ENCODE measurements around the gene GUCY1A1.

The GUCY1A1 gene

DNA sequence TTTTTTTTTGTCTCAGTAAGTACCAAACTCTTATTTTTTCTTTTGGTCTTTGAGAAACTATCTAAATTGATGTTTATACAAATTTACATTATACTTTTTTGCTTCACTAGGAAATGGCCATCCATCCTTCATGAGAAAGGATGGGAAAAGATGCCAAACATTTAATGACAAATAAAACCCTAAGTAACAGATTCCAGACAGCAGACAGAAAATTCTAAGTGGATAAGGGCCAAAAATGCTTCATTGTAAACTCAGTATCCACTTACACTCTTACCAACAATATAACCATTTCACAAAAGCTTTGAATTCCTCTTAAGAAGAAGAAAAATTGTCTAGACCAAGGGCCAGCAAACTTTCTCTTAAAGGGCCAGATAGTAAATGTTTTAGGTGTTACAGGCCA, 95.7 kb downstream of the GUCY1A1 start:
- no peak for DNase-seq (ENCODE audit: extremely low read depth, insufficient read length)
- TF ChIP-seq, protein P1, sequence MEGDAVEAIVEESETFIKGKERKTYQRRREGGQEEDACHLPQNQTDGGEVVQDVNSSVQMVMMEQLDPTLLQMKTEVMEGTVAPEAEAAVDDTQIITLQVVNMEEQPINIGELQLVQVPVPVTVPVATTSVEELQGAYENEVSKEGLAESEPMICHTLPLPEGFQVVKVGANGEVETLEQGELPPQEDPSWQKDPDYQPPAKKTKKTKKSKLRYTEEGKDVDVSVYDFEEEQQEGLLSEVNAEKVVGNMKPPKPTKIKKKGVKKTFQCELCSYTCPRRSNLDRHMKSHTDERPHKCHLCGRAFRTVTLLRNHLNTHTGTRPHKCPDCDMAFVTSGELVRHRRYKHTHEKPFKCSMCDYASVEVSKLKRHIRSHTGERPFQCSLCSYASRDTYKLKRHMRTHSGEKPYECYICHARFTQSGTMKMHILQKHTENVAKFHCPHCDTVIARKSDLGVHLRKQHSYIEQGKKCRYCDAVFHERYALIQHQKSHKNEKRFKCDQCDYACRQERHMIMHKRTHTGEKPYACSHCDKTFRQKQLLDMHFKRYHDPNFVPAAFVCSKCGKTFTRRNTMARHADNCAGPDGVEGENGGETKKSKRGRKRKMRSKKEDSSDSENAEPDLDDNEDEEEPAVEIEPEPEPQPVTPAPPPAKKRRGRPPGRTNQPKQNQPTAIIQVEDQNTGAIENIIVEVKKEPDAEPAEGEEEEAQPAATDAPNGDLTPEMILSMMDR (IDR thresholded peaks at IDR 0.05; ENCODE audit: insufficient read depth, low read length, poor library complexity, severe bottlenecking) = no peak
- Histone ChIP-seq H3K27me3 (replicated peaks; ENCODE audit: control insufficient read depth, insufficient read depth, low read length) (no peaks in the 10 kb centered on the region), H3K36me3 (ENCODE audit: control insufficient read depth, insufficient read depth, low read length) (no peaks in the 10 kb centered on the region), H3K4me3 (replicated peaks; ENCODE audit: low read depth, low read length) (no peak overlapping the region)

DNA sequence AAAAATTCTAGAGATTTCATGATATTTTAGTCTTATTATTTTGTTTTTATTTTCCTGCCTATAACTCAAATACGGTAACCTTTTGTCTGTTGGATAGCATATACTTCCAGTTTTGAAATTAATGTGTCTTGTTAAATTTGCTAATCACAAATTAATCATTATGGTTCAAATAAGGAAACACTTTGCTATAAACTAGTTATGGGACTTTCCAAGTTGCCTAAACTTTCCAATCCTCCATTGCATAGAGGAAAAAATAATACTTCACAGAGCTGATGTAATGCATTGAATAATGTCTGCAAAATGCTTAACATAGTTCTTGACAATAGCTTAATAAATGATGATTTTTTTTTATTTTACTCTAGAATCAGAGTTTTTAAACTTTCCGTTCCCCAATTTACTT, 96.9 kb downstream of the GUCY1A1 start:
- DNase-seq (ENCODE audit: extremely low read depth, insufficient read length) = no peak
- H3K27me3 ChIP-seq (replicated peaks; ENCODE audit: control insufficient read depth, insufficient read depth, low read length) = no peaks in the 10 kb centered on the region

DNA sequence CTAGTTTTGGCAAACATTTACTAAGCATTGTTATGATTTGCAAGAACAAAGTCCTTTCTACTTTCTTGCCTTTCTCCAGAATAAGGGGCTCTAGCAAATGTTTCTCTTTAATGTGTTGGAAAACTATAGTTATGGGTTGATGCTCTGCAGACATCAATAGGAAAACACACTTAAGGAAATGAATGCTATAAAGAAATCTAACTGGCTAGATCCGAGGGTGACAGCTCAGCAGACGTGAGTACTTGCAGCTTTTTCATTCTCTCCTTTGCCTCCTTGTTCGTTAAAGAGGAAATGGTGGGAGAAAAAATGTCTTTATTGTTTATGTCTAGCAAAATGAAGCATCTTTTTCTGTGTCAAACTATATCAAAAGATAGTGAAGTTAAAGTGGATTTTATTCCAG, 98.5 kb downstream of the GUCY1A1 start:
- no peaks in the 10 kb centered on the region for H3K36me3 ChIP-seq (ENCODE audit: control insufficient read depth, insufficient read depth, low read length)
- DNase-seq (ENCODE audit: extremely low read depth, insufficient read length) = no peak
- H3K4me3 ChIP-seq (replicated peaks; ENCODE audit: low read depth, low read length) = no peak overlapping the region
- TF ChIP-seq, protein P1 (IDR thresholded peaks at IDR 0.05; ENCODE audit: insufficient read depth, low read length, poor library complexity, severe bottlenecking) = no peak
- H3K27me3 ChIP-seq (replicated peaks; ENCODE audit: control insufficient read depth, insufficient read depth, low read length) = no peaks in the 10 kb centered on the region

More for the DNA sequence above, 96.9 kb downstream of the GUCY1A1 start:
- TF ChIP-seq, protein P1 (IDR thresholded peaks at IDR 0.05; ENCODE audit: insufficient read depth, low read length, poor library complexity, severe bottlenecking) = no peak
- Histone ChIP-seq H3K4me3 (replicated peaks; ENCODE audit: low read depth, low read length) (no peak overlapping the region), H3K36me3 (ENCODE audit: control insufficient read depth, insufficient read depth, low read length) (no peaks in the 10 kb centered on the region)

DNA sequence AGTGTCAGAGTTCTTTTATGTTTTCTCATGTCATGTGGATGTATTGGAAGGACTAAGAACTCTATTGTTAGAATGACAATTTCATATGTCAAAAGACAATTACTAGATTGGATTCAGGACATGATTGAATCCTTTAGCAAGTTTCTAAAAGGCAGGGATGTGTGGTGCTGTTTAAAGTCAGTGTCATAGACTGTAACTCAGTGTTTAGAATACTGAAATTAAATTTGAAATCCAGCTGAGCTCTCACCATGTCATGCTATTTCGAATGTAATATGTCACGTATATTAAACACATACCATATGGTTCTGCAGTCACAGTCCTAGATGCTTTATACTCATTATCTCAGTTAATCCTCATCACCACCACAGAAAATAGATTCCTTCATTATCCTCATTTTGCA, 100.0 kb downstream of the GUCY1A1 start:
- Histone ChIP-seq H3K4me3 (replicated peaks; ENCODE audit: low read depth, low read length) (no peak overlapping the region), H3K27me3 (replicated peaks; ENCODE audit: control insufficient read depth, insufficient read depth, low read length) (no peaks in the 10 kb centered on the region), H3K36me3 (ENCODE audit: control insufficient read depth, insufficient read depth, low read length) (no peaks in the 10 kb centered on the region)
- TF ChIP-seq, protein P1 (IDR thresholded peaks at IDR 0.05; ENCODE audit: insufficient read depth, low read length, poor library complexity, severe bottlenecking) = no peak
- no peak for DNase-seq (ENCODE audit: extremely low read depth, insufficient read length)

DNA sequence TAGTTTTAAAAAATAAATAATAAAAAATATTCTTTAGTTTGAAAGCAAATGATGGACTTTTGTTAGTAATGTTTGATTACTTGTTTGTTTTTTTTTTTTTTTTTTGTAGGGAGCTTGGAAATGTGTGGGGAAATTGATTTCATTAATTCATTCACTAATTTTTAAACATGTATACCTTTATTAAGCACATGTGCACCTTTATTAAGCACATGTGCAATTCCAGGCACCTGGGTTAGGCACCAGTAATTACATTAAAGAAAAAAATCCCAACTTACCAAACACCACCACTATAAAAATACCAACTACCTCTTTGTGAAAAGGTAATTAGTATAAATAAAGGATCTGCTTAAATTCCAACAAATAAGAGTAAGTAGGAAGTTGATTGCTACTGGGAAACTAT, 101.7 kb downstream of the GUCY1A1 start:
- Histone ChIP-seq H3K36me3 (ENCODE audit: control insufficient read depth, insufficient read depth, low read length) (no peaks in the 10 kb centered on the region), H3K4me3 (replicated peaks; ENCODE audit: low read depth, low read length) (no peak overlapping the region), H3K27me3 (replicated peaks; ENCODE audit: control insufficient read depth, insufficient read depth, low read length) (no peaks in the 10 kb centered on the region)
- no peak for DNase-seq (ENCODE audit: extremely low read depth, insufficient read length)
- TF ChIP-seq, protein P1 (IDR thresholded peaks at IDR 0.05; ENCODE audit: insufficient read depth, low read length, poor library complexity, severe bottlenecking) = no peak

DNA sequence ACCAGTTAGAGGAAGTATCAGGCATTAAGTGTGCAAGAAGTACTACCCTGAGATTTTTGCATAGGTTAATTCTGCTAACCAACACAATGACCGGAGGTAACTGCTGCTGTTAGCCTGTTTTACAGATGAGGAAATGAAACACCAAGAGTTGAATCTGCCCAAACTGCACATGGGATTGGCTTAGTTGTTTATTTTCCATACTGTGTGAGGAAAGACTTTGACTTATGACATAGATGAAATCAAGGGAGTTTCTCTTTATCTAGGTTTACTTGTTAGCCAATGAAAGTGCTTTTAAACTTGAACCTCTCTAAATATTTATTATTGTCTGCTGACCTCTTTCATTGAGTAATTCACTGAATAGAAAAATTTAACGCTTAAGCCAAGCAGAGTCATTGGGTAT, 102.4 kb downstream of the GUCY1A1 start:
- H3K36me3 ChIP-seq (ENCODE audit: control insufficient read depth, insufficient read depth, low read length) = no peaks in the 10 kb centered on the region
- TF ChIP-seq, protein P1 (IDR thresholded peaks at IDR 0.05; ENCODE audit: insufficient read depth, low read length, poor library complexity, severe bottlenecking) = no peak
- H3K27me3 ChIP-seq (replicated peaks; ENCODE audit: control insufficient read depth, insufficient read depth, low read length) = no peaks in the 10 kb centered on the region
- DNase-seq (ENCODE audit: extremely low read depth, insufficient read length) = no peak
- H3K4me3 ChIP-seq (replicated peaks; ENCODE audit: low read depth, low read length) = no peak overlapping the region

Data from GM06990 (cell line).